Tibial nerve (tissue), 3 donors: Measurements from ENCODE around the gene CASKIN2.

Source experiments
- POLR2A ChIP-seq, 2 donors: fragments of 450-650 bp; IDR thresholded peaks; one replicate each; pipeline ENCODE4 v1.6.1; 2017; ENCODE audit warnings: antibody characterized with exemption in 2 of 2, mild to moderate bottlenecking in 2 of 2, moderate library complexity in 2 of 2
- TF ChIP-seq, protein P1 (sequence below), 5 experiments: fragments of 200-600 bp in 3 of 5; fragments of 450-650 bp in 2 of 5; sonication (generic) in 3 of 5; IDR thresholded peaks; one replicate each; pipeline ENCODE4 v1.5.1; 2016 to 2019; ENCODE audit warnings: antibody characterized with exemption in 5 of 5, mild to moderate bottlenecking in 3 of 5, moderate library complexity in 2 of 5

DNA sequence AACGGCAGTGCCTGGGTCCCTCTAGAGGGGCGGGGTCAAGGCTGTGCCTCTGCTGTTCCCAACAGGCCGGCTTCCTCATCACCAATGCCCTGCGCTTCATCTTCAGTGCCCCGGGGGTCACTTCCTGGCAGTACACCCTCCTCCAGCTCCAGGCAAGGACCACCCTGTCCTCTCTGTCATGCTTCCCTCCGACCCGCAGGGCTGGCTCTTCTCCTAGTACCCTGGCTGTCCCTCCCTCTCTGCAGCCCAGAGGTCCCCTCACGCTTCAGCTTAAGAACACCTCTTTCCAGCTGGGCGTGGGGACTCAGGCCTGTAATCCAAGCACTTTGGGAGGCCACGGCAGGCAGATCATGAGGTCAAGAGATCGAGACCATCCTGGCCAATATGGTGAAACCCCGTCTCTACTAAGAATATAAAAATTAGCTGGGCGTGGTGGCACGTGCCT, 25.8 kb downstream of the CASKIN2 start:
- TF ChIP-seq, protein P1, sequence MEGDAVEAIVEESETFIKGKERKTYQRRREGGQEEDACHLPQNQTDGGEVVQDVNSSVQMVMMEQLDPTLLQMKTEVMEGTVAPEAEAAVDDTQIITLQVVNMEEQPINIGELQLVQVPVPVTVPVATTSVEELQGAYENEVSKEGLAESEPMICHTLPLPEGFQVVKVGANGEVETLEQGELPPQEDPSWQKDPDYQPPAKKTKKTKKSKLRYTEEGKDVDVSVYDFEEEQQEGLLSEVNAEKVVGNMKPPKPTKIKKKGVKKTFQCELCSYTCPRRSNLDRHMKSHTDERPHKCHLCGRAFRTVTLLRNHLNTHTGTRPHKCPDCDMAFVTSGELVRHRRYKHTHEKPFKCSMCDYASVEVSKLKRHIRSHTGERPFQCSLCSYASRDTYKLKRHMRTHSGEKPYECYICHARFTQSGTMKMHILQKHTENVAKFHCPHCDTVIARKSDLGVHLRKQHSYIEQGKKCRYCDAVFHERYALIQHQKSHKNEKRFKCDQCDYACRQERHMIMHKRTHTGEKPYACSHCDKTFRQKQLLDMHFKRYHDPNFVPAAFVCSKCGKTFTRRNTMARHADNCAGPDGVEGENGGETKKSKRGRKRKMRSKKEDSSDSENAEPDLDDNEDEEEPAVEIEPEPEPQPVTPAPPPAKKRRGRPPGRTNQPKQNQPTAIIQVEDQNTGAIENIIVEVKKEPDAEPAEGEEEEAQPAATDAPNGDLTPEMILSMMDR (IDR thresholded peaks at IDR 0.05): no peak
- no peak for TF ChIP-seq POLR2A (IDR thresholded peaks at IDR 0.05)
